Measurements from ENCODE around the gene CBLN3.

CBLN3 gene

GRCh38 chr14:24431569-24432258, 2.2 kb upstream of the CBLN3 start:
- in situ Hi-C loops (cut with MboI; ENCODE audit: low sequenced_read_pairs, unreplicated experiment), result loop anchor here (10.0 kb wide), 1 partner anchor 67 kb away; the partner anchor contains the start of gene NFATC4
- DNase-seq (ENCODE audit: low spot score), result peak; percentile 91
- peak; percentile 89 for TF ChIP-seq CTCF (IDR thresholded peaks at IDR 0.05; ENCODE audit: borderline replicate concordance, control extremely low read depth, extremely low read depth, insufficient read depth, missing control alignments)

GRCh38 chr14:24430682-24431568, 1.5 kb upstream of the CBLN3 start:
- DNase-seq (ENCODE audit: low spot score), result peak; percentile 81
- in situ Hi-C loops (cut with MboI; ENCODE audit: low sequenced_read_pairs, unreplicated experiment), result loop anchor here (10.0 kb wide), 1 partner anchor 66 kb away; the partner anchor contains the start of gene NFATC4
- TF ChIP-seq CTCF (IDR thresholded peaks at IDR 0.05; ENCODE audit: borderline replicate concordance, control extremely low read depth, extremely low read depth, insufficient read depth, missing control alignments), result no peak

GRCh38 chr14:24430143-24430681, 744 bp upstream of the CBLN3 start:
- DNase-seq (ENCODE audit: low spot score), result peak; percentile 88
- no peak for TF ChIP-seq CTCF (IDR thresholded peaks at IDR 0.05; ENCODE audit: borderline replicate concordance, control extremely low read depth, extremely low read depth, insufficient read depth, missing control alignments)
- in situ Hi-C loops (cut with MboI; ENCODE audit: low sequenced_read_pairs, unreplicated experiment), result loop anchor here (10.0 kb wide), 1 partner anchor 65 kb away; the partner anchor contains the start of gene NFATC4

- no peak for DNase-seq (ENCODE audit: low spot score)
- in situ Hi-C loops (cut with MboI; ENCODE audit: low sequenced_read_pairs, unreplicated experiment), result no loop called here
- TF ChIP-seq CTCF (IDR thresholded peaks at IDR 0.05; ENCODE audit: borderline replicate concordance, control extremely low read depth, extremely low read depth, insufficient read depth, missing control alignments), result no peak
These were observed 657 bp downstream of the CBLN3 start for GRCh38 chr14:24428628-24429394.

GRCh38 chr14:24427537-24428508, 1.6 kb downstream of the CBLN3 start:
- DNase-seq (ENCODE audit: low spot score), result no peak
- in situ Hi-C loops (cut with MboI; ENCODE audit: low sequenced_read_pairs, unreplicated experiment), result no loop called here
- TF ChIP-seq CTCF (IDR thresholded peaks at IDR 0.05; ENCODE audit: borderline replicate concordance, control extremely low read depth, extremely low read depth, insufficient read depth, missing control alignments), result no peak

Data from GM13976 (cell line).